Endothelial cell of umbilical vein (primary cell): Measurements from ENCODE around the gene COX5A.

ENCODE experiments used
- POLR2A ChIP-seq: IDR thresholded peaks from 2 replicates; pipeline ENCODE4 v1.6.1; 2012; ENCODE audit warnings: low read depth, mild to moderate bottlenecking, control low read depth, low read length
- POLR2AphosphoS5 ChIP-seq: IDR thresholded peaks from 2 replicates; pipeline ENCODE4 v1.6.1; 2012; ENCODE audit warnings: low read depth, mild to moderate bottlenecking, control low read depth, low read length, moderate library complexity; ENCODE audit not compliant: insufficient read depth
- TF ChIP-seq, protein P1 (sequence below), 2 donors: IDR thresholded peaks; 1 replicate in 1 of 2; 2 replicates in 1 of 2; pipeline ENCODE4 v1.5.1; 2011; ENCODE audit warnings: low read length in 2 of 2, mild to moderate bottlenecking in 2 of 2, moderate library complexity in 2 of 2, control low read depth in 1 of 2, inconsistent platforms in 1 of 2, low read depth in 1 of 2; ENCODE audit not compliant: insufficient read depth in 1 of 2; ENCODE audit errors: extremely low read depth in 1 of 2

DNA sequence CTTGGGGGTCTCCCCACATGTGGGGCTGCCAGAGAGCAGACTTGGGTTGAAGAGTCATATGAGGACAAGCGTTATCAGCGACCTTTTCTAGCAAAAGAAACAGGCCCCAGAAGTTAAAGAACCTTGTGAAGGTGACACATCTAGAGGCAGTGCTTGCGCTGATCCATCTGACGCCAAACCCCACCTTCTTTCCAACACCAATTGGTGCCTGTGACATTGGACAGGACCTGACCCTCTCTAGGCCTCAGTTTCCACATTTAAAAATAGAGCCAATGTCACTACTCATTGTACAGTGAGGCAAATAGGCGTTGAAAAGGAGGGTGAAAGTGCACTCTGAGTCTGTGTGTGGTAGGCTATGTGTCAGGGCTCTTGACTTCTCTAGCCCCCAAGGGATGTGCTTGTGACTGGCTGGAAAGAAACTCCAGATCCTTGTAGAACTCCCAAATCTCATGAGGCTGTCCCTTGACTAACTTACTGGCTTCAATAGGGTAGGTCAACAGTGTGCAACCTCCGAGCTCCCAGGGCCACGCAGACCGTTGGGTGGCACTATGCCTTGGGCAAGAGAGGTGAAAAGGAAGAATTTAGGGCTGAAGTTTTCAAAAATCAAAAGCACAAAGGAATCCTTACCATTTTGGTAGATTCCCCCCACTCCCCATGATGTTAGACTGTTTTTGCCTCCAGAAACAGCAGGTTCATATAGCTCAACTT, 30.6 kb downstream of the COX5A start:
- TF ChIP-seq POLR2AphosphoS5 (no peak), POLR2A (no peak)
- TF ChIP-seq, protein P1, sequence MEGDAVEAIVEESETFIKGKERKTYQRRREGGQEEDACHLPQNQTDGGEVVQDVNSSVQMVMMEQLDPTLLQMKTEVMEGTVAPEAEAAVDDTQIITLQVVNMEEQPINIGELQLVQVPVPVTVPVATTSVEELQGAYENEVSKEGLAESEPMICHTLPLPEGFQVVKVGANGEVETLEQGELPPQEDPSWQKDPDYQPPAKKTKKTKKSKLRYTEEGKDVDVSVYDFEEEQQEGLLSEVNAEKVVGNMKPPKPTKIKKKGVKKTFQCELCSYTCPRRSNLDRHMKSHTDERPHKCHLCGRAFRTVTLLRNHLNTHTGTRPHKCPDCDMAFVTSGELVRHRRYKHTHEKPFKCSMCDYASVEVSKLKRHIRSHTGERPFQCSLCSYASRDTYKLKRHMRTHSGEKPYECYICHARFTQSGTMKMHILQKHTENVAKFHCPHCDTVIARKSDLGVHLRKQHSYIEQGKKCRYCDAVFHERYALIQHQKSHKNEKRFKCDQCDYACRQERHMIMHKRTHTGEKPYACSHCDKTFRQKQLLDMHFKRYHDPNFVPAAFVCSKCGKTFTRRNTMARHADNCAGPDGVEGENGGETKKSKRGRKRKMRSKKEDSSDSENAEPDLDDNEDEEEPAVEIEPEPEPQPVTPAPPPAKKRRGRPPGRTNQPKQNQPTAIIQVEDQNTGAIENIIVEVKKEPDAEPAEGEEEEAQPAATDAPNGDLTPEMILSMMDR (IDR thresholded peaks at IDR 0.05; ENCODE audit: extremely low read depth in 1 of 2, insufficient read depth in 1 of 2, low read depth in 1 of 2, low read length in 2 of 2), result no peak
